Germinal center (tissue), 1 donor: Measurements from ENCODE around the gene SLCO1B3.
"Not testable (repeated sequence)": the region's sequence is repeated elsewhere in the genome, so short reads cannot be mapped to it uniquely, and the experiment has no call there.

Experiments used
- DNase-seq: peaks from one replicate; pipeline ENCODE4 v3.0.0; 2012; ENCODE audit warnings: mixed read lengths, low spot score

SLCO1B3 gene

DNA sequence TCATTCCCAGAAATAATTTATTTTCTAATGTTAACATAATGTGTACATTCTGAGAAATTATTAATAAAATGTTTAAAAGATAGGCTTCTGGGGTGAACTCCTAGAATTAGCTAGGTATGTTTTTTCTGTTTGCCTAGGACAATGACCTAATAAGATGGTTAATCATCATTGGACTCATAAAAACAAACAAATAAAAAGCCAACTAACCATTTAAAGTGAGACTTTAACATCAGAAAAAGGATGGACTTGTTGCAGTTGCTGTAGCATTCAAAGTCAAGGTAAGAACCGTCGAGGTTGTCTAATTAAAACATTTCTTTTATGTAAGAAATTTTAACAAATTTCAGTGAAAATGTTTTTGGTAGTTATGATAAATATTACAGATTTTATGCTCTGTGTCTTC, at the start of gene SLCO1B3:
Gene SLCO1B3 (plus strand): TSS at position 219 of the 400 bp plus-strand sequence. CDS start 5,034 bp downstream, outside the sequence.
- no peak for DNase-seq

- no peak for DNase-seq
Observed at GRCh38 chr12:20777420-20777819, 33.1 kb upstream of the SLCO1B3 start.

DNA sequence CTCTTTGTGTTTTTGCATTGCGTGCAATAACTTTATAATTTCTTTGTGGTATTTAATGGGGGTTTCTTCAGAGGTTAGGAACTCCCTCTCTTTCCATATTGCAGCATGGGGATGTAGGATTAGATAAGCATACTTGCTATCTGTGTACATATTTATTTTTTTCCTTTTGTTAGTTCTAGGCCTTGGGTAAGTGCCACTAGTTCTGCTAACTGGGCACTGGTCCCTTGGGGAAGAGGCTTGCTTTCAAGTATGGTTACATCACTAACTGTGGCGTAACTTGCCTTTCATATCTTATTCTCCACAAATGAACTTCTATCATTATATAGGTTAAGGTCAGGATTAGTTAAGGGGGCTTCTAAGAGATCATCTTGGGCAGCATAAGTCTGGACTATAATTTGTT, 31.5 kb upstream of the SLCO1B3 start:
- DNase-seq = no peak

DNA sequence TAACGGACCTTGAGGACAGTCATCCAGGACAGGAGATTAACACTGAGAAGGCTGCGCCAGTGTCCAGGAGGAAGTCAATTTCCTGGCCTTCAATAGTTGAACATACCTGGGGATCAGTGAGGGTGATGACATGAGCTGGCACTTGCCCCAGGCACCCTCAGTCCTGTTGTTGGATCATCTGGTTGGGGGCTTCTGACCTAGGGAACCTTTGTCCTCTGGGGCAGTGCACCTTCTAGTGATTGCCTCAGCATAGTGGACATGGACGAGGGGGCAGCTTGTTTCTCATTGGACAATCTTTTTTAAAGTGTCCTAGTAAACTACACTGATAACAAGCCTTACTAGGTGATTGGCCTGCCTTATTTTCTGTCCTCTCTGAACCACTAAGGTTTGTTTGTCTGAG, 30.5 kb upstream of the SLCO1B3 start:
- not testable (repeated sequence) for DNase-seq

DNA sequence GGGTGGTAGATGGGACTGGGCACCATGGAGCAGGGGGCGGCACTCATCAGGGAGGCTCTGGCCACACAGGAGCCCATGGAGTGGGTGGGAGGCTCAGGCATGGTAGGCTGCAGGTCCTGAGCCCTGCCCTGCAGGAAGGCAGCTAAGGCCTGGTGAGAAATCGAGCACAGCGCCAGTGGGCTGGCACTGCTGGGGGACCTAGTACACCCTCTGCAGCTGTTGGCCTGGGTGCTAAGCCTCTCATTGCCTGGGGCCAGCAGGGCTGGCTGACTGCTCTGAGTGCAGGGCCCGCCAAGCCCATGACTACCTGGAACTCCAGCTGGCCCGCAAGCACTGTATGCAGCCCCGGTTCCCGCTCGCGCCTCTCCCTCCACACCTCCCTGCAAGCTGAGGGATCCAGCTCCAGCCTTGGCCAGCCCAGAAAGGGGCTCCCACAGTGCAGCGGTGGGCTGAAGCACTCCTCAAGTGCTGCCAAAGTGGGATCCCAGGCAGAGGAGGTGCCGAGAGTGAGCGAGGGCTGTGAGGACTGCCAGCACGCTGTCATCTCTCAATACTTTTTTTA, 26.6 kb upstream of the SLCO1B3 start:
- not testable (repeated sequence) for DNase-seq

DNA sequence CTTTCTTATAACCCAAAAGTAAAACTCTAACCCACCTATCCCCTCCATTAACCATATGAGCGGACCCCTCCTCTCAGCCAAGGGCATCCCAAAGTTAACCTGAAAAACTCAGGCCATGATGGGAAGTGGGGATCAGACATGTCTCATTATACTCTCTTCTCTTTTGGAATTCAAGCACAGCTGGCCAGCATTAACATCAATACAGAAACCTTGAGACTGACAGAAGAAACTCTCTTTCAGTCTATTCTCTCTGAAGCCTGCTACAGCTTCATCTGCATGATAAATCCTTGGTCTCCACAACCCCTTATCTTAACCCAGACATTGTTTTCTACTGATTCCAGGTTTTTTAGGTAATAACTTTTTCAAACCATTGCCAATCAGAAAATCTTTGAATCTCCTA, 17.5 kb upstream of the SLCO1B3 start:
- no peak for DNase-seq

GRCh38 chr12:20798554-20798953, 12.0 kb upstream of the SLCO1B3 start:
- DNase-seq = no peak

DNA sequence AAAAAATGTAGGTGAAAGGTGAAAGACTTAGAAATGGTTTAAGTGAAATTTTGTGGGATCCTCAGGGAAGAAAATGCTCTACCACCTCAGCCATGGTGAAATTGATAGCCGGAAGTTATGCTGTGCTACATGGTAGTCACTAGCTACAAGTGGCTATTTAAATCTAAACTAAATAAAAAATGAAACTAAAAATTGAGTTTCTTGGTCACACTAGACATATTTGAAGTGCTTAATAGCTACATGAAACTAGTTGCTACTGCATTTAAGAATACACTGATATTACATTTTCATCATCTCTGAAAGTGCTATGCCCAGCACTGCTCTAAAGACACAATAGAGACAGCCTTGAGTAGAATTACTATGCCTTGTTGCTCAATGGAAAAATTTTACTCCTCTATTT, 10.3 kb upstream of the SLCO1B3 start:
- no peak for DNase-seq

DNA sequence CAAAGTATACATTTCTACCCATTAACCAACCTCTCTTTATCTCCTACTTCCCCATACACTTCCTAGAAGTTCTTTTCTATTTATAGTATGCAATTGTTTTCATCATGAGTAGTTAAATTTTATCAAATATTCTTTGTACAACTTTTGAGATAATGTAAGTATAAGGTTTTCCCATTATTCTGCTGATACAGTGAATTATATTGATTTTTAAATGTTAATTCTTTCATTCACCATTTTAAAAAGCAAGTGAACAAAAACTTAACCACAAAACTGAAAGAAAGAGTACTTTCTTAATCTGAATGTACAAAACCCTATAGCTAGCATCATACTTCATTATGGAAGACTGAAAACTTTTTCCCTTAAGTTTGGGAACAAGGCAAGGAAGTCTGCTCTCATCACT, 9.5 kb upstream of the SLCO1B3 start:
- no peak for DNase-seq

DNA sequence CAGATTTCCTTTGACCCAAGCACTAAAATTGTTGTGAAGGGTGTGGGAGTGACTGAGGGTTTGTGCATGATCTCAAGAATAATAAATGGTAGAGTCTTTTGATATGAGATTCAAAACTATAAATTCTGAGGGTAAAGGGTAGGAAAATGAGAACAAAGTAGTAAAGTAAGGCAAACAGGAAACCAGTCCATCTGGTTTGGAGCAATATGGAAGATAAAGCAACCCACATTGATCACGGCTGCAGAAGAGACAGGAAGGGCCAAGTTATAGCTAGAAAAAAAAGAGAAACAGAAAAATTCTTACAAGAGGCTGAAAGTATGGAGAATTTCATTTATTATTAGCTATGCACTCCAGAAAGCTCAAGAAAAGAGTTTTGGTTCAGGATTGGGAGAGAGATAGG, 4.6 kb upstream of the SLCO1B3 start:
- no peak for DNase-seq

DNA sequence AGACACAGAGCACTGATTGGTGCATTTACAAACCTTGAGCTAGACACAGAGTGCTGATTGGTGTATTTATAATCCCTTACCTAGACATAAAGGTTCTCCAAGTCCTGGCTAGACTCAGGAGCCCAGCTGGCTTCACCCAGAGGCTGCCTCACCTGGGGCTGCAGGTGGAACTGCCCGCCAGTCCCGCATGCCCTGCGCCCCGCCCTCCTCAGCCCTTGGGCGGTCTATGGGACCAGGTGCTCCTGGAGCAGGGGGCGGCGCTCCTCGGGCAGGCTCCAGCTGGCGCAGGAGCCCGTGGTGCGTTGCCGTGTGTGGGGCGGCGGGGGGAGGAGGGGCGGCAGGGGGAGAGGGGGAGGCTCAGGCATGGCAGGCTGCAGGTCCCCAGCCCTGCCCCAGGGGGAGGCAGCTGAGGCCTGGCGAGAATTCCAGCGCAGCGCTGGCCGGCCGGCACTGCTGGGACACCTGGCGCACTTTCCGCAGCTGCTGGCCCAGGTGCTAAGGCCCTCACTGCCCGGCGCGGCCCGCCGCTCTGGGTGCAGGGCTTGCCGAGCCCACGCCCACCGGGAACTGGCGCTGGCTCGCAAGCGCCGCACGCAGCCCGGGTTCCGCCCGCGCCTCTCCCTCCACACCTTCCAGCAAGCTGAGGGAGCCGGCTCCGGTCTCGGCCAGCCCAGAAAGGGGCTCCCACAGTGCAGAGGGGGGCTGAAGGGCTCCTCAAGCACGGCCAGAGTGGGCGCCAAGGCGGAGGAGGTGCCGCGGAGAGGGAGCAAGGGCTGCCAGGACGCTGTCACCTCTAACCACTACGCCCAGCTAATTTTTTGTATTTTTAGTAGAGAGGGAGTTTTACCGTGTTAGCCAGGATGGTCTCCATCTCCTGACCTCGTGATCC, 3.1 kb upstream of the SLCO1B3 start:
- DNase-seq = no peak

DNA sequence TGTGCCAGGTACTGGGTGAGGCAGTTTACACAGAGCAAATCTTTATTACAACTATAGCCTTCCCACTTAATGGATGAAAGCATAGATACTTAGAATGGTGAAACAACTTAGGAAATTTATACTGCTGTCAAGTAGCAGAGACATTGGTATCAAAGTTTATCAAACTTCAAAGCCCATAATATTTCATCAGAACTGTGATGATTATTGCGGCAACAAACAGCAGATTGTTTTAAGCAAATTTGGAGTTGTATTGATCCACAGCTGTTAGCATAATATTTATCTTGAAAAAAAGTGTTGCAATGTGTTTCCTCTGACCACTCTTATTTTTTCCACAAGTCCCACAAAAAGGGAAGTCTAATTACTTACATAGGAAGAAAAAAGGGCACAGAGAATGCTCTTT, 2.0 kb upstream of the SLCO1B3 start:
- no peak for DNase-seq

GRCh38 chr12:20815574-20815973, 5.1 kb downstream of the SLCO1B3 start:
- no peak for DNase-seq

- DNase-seq = no peak
Observed at GRCh38 chr12:20822415-20822814, 11.9 kb downstream of the SLCO1B3 start.

GRCh38 chr12:20822925-20823324, 12.4 kb downstream of the SLCO1B3 start:
- no peak for DNase-seq

DNA sequence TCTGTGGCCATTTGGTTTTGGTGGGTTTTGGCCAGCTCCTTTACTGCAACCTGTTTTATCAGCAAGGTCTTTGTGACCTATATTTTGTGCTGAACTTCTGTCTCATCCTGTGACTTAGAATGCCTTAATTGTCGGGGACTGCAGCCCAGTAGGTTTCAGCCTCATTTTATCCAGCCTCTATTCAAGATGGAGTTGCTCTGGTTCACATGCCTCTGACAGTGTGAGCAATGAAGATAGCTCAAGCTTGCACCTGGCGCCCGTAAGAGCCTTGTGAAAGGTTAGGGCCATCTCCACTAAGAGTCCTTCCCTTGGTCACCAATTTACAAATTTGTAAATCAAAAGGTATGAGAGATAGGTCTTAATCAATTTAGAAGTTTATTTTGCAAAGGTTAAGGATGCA, 19.4 kb downstream of the SLCO1B3 start:
- DNase-seq = no peak

DNA sequence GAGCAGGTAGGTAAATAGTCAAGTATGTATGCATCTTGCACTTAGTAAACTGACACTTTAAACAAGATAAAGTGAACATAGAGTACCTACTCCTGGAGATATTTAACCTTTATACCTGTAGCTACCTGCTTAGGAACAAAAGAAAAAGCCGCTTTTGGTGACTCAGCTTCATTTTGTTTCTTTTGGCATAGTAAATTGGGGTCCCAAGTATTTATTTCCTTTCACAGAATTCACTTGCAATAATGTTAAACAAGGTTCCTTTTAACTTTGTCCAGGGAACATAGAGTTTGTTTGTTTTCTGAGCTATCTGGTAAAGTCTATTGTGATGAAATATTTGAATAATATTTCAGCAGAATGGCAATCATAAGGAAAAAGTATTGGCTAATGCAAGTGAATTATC, 20.0 kb downstream of the SLCO1B3 start:
- DNase-seq = no peak

- no peak for DNase-seq
Observed at GRCh38 chr12:20832911-20833310, 22.4 kb downstream of the SLCO1B3 start.

- no peak for DNase-seq
Observed at GRCh38 chr12:20852649-20853048, 42.1 kb downstream of the SLCO1B3 start.

DNA sequence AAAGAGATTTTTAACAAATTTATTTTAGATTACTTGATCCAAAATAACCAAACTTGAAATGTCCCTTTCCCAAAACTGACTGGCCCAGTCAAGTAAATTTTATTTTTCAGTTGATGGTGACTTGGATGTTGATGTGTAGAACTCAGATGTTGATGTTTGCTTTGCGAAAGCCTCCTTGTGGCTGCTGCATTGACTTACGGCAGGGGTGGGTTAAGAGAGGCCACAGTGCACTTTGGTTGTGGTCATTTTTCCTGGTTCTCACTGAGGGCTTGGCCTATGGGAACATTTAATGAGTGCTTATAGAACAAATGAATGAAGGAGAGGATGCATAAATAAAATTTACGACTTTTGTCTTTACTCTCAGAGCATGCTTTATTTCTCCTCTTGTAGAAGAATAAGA, 52.6 kb downstream of the SLCO1B3 start:
- DNase-seq = no peak

DNA sequence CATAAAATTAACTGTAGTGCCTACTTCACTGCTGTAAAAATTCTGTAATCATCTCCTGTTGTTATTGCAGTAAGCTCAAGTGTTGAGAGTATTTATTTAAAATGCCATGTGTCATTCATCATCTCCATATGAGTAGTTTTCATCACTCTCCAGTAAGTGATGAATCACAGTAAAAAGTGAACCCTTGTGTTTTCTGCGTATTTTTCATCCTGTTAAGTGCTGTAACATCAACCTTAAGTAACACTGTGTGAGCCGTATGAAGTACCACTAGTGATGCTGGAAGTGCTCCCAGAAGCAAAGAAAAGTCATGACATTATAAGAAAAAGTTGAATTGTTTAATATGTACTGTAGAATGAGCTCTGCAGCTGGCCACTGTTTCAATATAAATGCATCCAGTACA, 55.4 kb downstream of the SLCO1B3 start:
- no peak for DNase-seq

DNA sequence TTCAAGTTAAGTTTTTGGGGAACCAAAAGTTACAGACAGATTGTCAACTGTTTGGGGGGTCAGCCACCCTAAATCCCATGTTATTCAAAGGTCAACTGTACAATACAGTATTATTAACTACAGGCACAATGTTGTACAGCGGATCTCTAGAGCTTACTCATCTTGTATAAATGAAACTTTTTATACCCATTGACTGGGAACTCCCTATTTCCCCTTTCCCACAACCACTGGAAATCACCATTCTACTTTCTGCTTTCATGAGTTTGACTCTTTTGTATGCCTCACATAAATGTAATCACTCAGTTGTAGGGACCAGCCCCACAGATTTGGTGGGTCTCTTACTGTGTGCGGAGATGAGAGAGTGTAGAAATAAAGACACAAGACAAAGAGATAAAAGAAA, 57.8 kb downstream of the SLCO1B3 start:
- DNase-seq = no peak

GRCh38 chr12:20883288-20883687, 72.8 kb downstream of the SLCO1B3 start:
- DNase-seq = no peak

DNA sequence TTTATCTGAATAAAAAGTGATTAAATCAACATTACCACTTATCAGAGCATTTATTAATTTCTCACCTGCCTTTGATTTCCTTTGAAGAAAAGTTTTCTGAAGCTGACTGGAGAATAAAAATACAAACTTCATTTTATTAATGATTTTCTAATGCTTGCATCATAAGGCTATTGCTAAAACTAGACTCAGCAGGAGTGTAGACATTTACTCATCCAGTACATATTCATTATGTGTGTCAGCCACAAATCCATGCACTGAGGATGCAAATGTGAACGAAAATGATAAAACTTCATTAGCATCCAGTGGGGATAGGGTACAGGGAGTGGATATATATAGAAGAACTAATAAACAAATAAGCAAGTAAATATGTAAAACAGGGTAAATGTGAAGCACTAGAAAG, 74.6 kb downstream of the SLCO1B3 start:
- DNase-seq = no peak
